Measurements from ENCODE around the gene FAM53B. TPM values are rescaled to one million over a fixed set of nuclear protein-coding genes. Genes with fewer than 3 reads are reported as not detected.

Gene FAM53B
- total RNA-seq, 4 donors from 2014 or later: 25.2 to 43.3 (median 34.7) TPM

DNA sequence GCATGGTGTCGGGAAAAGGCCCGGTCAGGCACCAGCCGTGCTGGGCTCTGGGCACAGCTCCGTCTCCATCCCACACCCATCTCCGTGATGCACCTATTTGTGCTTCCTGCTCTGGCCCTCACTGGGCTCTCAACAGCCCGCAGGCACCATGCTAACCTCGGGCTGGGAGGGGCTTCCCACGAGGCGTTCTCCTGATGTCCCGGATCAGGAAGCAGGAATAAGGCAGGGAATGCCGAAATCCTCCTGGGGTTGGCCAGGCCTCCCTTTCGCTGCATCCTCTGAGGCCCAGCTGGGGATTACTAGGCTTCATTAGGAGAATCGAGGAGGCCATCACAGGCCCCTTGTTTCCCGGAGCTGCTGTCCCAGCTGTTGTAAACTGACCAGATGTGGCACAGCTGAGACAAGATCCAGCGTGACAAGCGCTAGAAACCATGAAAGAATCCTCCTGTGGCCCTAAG, 72.0 kb downstream of the FAM53B start:
- DNase-seq (ENCODE audit: extremely low spot score): no peak
- peaks cover 0 to 5% (median 0%) of the 10 kb centered on the region in 4 donors for H3K36me3 ChIP-seq
- peaks cover 87 to 98% (median 97%) of the 10 kb centered on the region in 4 donors for H3K4me1 ChIP-seq
- H3K27me3 ChIP-seq: no peaks in the 10 kb centered on the region
- H3K9me3 ChIP-seq: no peaks in the 10 kb centered on the region
- no peak overlapping the region for H3K4me3 ChIP-seq
- intact Hi-C loops (cut with DNase I): no loop called here
- H3K27ac ChIP-seq (replicated peaks in 1 of 4): peak overlapping the region; percentile 38 to 52 (median 48)
- TF ChIP-seq EP300 (IDR thresholded peaks at IDR 0.05): no peak
- TF ChIP-seq, protein P1, sequence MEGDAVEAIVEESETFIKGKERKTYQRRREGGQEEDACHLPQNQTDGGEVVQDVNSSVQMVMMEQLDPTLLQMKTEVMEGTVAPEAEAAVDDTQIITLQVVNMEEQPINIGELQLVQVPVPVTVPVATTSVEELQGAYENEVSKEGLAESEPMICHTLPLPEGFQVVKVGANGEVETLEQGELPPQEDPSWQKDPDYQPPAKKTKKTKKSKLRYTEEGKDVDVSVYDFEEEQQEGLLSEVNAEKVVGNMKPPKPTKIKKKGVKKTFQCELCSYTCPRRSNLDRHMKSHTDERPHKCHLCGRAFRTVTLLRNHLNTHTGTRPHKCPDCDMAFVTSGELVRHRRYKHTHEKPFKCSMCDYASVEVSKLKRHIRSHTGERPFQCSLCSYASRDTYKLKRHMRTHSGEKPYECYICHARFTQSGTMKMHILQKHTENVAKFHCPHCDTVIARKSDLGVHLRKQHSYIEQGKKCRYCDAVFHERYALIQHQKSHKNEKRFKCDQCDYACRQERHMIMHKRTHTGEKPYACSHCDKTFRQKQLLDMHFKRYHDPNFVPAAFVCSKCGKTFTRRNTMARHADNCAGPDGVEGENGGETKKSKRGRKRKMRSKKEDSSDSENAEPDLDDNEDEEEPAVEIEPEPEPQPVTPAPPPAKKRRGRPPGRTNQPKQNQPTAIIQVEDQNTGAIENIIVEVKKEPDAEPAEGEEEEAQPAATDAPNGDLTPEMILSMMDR (IDR thresholded peaks at IDR 0.05): no peak
- no peak for TF ChIP-seq POLR2A (IDR thresholded peaks at IDR 0.05; ENCODE audit: low read depth)
- no peak for TF ChIP-seq POLR2AphosphoS5 (IDR thresholded peaks at IDR 0.05)
- WGBS: 67% methylated on average over 15 of the region's 16 CpGs

DNA sequence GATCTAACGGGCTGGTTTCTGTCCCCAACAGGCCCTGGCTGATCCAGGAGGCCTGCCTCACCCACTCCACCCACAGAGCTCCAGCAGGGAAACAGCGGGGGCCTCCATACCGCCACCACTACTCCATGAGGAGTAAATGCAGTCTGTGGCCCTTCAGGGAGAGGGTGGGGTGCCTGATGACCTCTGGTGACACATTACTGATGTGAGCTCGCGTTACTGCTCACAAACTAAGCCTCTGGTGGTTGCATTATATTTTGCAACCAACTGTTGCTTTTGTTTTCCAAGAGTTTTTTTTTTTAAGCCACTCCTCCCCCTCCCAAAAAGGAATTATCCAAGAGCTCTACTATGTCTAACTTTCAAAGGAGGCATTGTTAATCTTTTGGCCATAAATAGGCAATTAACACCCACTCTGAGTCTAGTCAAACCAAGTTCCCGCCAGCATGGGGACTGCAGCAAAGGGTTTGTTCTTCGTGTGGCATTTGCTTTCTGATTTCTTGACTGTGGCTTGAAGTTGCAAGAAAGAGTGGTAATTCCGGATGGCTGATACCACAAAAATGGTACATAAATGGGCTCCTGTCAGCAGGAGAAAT, 72.6 kb downstream of the FAM53B start:
- Histone ChIP-seq H3K4me1 (peaks cover 83 to 97% (median 94%) of the 10 kb centered on the region in 4 donors), H3K9me3 (no peaks in the 10 kb centered on the region), H3K27ac (replicated peaks in 1 of 4) (peak overlapping the region; percentile 8 to 55 (median 44)), H3K27me3 (no peaks in the 10 kb centered on the region), H3K4me3 (no peak overlapping the region), H3K36me3 (peaks cover 0 to 9% (median 2%) of the 10 kb centered on the region in 4 donors)
- intact Hi-C loops (cut with DNase I): no loop called here
- no peak for TF ChIP-seq POLR2AphosphoS5 (IDR thresholded peaks at IDR 0.05)
- TF ChIP-seq, protein P1 (IDR thresholded peaks at IDR 0.05): peak in 2 of 3 experiments; percentile 14 to 40
- TF ChIP-seq EP300 (IDR thresholded peaks at IDR 0.05): no peak
- TF ChIP-seq POLR2A (IDR thresholded peaks at IDR 0.05; ENCODE audit: low read depth): no peak
- 72% methylated on average over 7 of the region's 8 CpGs for WGBS
- no peak for DNase-seq (ENCODE audit: extremely low spot score)

DNA sequence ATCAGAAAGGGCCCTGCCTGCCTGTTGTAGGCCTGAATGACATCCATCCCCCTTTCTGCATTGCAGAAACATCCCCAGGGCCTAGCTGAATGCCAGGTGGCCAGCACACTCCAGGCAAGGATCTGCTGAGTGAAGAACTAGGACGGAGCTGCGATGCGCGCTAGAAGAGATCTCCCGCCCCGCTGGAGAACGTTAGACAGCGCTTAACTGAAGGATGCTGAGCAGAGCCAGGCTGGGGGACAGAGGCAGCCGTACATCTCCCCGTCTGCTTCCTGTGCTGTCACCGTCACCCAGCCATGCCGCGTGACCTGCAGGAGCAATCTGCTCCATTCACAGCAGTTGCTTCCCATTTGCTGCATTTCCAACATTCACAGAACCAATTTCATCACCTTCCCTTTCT, 73.3 kb downstream of the FAM53B start:
- Histone ChIP-seq H3K27ac (replicated peaks in 1 of 4) (peak overlapping the region; percentile 3 to 55 (median 25)), H3K36me3 (peaks cover 0 to 12% (median 6%) of the 10 kb centered on the region in 4 donors), H3K9me3 (no peaks in the 10 kb centered on the region), H3K4me1 (peaks cover 78 to 97% (median 94%) of the 10 kb centered on the region in 4 donors), H3K27me3 (no peaks in the 10 kb centered on the region), H3K4me3 (no peak overlapping the region)
- 83% methylated on average over 7 of the region's 13 CpGs for WGBS
- intact Hi-C loops (cut with DNase I): no loop called here
- DNase-seq (ENCODE audit: extremely low spot score): no peak
- TF ChIP-seq POLR2A (IDR thresholded peaks at IDR 0.05; ENCODE audit: low read depth) (no peak), POLR2AphosphoS5 (IDR thresholded peaks at IDR 0.05) (no peak), EP300 (IDR thresholded peaks at IDR 0.05) (no peak)
- TF ChIP-seq, protein P1 (IDR thresholded peaks at IDR 0.05): no peak

DNA sequence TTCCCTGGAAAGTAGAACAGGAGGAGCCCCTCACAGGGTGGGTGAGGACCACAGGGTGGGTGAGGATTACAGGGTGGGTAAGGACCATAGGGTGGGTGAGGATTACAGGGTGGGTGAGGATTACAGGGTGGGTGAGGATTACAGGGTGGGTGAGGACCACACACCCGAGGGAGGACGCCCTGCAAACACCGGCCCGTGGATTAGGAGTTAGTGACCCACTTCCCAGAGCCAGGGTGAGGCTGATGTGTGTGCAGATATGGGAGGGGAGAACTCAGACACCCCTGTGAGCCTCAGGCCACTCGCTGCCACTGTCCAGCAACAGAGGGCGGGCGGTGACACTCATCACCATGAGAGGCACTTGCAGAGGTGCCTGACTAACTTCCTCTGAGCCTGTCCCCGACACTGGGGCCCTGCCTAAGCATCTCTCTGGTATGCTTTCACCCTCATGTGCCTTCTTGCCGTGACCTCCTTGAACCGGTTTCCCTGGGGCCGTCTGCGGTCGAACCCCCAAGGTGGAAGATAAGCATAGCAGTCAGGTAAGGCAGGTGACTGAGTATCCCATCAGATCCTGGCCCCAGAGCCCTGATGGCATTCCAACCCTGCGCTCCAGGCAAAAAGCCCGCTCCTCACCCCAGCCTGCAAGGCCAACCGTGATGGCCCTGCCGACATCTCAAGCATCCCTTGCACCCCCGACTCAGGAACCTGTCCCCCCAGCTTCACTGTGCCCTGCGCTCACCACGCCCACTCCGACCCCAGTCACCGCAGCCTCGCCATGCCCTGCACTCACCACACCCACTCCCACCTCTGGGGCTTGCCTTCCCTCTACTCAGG, 74.1 kb downstream of the FAM53B start:
- TF ChIP-seq POLR2A (IDR thresholded peaks at IDR 0.05; ENCODE audit: low read depth): no peak
- no peak for TF ChIP-seq POLR2AphosphoS5 (IDR thresholded peaks at IDR 0.05)
- TF ChIP-seq, protein P1 (IDR thresholded peaks at IDR 0.05): no peak
- TF ChIP-seq EP300 (IDR thresholded peaks at IDR 0.05): no peak
- Histone ChIP-seq H3K9me3 (no peaks in the 10 kb centered on the region), H3K27me3 (no peaks in the 10 kb centered on the region), H3K27ac (replicated peaks in 1 of 4) (no peak overlapping the region), H3K36me3 (peaks cover 0 to 12% (median 6%) of the 10 kb centered on the region in 4 donors), H3K4me1 (peaks cover 70 to 92% (median 88%) of the 10 kb centered on the region in 4 donors), H3K4me3 (no peak overlapping the region)
- 93% methylated on average over 20 of the region's 23 CpGs for WGBS
- DNase-seq (ENCODE audit: extremely low spot score): no peak
- intact Hi-C loops (cut with DNase I): no loop called here

Data from esophagus muscularis mucosa (tissue), 4 donors.